Lower lobe of right lung (tissue), 2 donors: ENCODE results near the gene DENND4A. TPM values are rescaled to one million over a fixed set of nuclear protein-coding genes. Genes with fewer than 3 reads are reported as not detected.

Source experiments
- ATAC-seq, 2 donors: fragments of 200-7000 bp; cut with Tn5 transposase; one replicate each; pipeline ENCODE4 v1.9.1; 2020 to 2022; ENCODE audit warnings: mild to moderate bottlenecking in 2 of 2, moderate library complexity in 2 of 2
- DNase-seq: peaks from one replicate; pipeline ENCODE4 v3.0.0-alpha.2; 2020
- H3K27ac ChIP-seq: fragments of 200-600 bp; one replicate; pipeline ENCODE4 v1.8.0; 2022
- H3K27me3 ChIP-seq: fragments of 200-600 bp; one replicate; pipeline ENCODE4 v1.8.0; 2022; ENCODE audit warnings: low read depth
- H3K36me3 ChIP-seq: fragments of 200-600 bp; one replicate; pipeline ENCODE4 v1.8.0; 2022; ENCODE audit warnings: mild to moderate bottlenecking
- H3K4me1 ChIP-seq: fragments of 200-600 bp; one replicate; pipeline ENCODE4 v1.8.0; 2022
- H3K4me3 ChIP-seq: fragments of 200-600 bp; one replicate; pipeline ENCODE4 v1.8.0; 2022; ENCODE audit warnings: mild to moderate bottlenecking
- H3K9me3 ChIP-seq: fragments of 200-600 bp; one replicate; pipeline ENCODE4 v1.8.0; 2022
- CTCF ChIP-seq: fragments of 200-600 bp; IDR thresholded peaks from one replicate; pipeline ENCODE4 v1.8.0; 2022; ENCODE audit warnings: antibody characterized with exemption, mild to moderate bottlenecking
- intact Hi-C: fragments of 100-400 bp; cut with DNase I; formaldehyde crosslinking; loops from one replicate; pipeline ENCODE4 v1.11.0; 2022
- total RNA-seq: library from RNA; stranded (reverse); fragmentation: NEBNext Ultra II Directional; extraction: Animal tissue kit (Norgen Biotek cat#: 25700); gene quantifications from one replicate; pipeline ENCODE4 v1.2.1, GENCODE V29; 2021
- donor health status: DM: no; HTN: yes; CAD: no; lungs with severe emphysema.

The DENND4A gene
- total RNA-seq, 1 donor from 2014 or later: 34.6 TPM

- Histone ChIP-seq H3K36me3 (no peaks in the 10 kb centered on the region), H3K27ac (no peak overlapping the region), H3K27me3 (no peaks in the 10 kb centered on the region), H3K4me3 (no peak overlapping the region), H3K9me3 (no peaks in the 10 kb centered on the region), H3K4me1 (peaks cover 26% of the 10 kb centered on the region)
- DNase-seq: no peak
- TF ChIP-seq CTCF: no peak
- intact Hi-C loops: no loop called here
- ATAC-seq: no peak
Measured at GRCh38 chr15:65772930-65773329, 19.2 kb downstream of the DENND4A start.

- peaks cover 27% of the 10 kb centered on the region for H3K4me1 ChIP-seq
- intact Hi-C loops: no loop called here
Measured at GRCh38 chr15:65771870-65772269, 20.2 kb downstream of the DENND4A start.

DNA sequence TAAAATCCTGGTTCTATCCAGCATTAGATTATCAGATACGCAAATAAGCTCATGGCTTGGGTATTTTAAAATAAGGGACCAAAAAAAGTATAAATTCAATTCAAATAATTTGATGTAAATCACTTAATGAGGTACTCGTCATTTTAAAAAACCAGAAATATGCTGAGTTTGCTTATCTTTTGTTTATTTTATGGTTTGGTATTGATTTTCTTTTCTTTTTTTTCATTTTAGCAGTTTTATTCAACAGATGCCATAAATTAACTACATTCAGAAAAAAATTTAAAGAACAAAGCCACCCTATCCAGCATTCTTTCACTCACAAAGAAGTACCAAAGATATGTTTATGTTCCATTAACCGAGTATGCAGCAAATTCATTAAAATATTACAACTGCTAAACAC, 22.6 kb downstream of the DENND4A start:
- intact Hi-C loops: no loop called here
- Histone ChIP-seq H3K27me3 (no peaks in the 10 kb centered on the region), H3K4me3 (no peak overlapping the region), H3K9me3 (no peaks in the 10 kb centered on the region), H3K27ac (no peak overlapping the region), H3K4me1 (peaks cover 30% of the 10 kb centered on the region), H3K36me3 (no peaks in the 10 kb centered on the region)
- no peak for ATAC-seq
- TF ChIP-seq CTCF: no peak
- no peak for DNase-seq

More at GRCh38 chr15:65771870-65772269, 20.2 kb downstream of the DENND4A start:
- no peak for TF ChIP-seq CTCF
- Histone ChIP-seq H3K9me3 (no peaks in the 10 kb centered on the region), H3K4me3 (no peak overlapping the region), H3K27me3 (no peaks in the 10 kb centered on the region), H3K27ac (no peak overlapping the region), H3K36me3 (no peaks in the 10 kb centered on the region)
- ATAC-seq: peak in 1 of 2 donors; percentile 61
- no peak for DNase-seq

GRCh38 chr15:65767895-65768294, 24.2 kb downstream of the DENND4A start:
- H3K9me3 ChIP-seq: no peaks in the 10 kb centered on the region
- intact Hi-C loops: no loop called here
- no peak overlapping the region for H3K27ac ChIP-seq
- no peak overlapping the region for H3K4me3 ChIP-seq
- no peak for TF ChIP-seq CTCF
- no peak for DNase-seq
- H3K4me1 ChIP-seq: peaks cover 25% of the 10 kb centered on the region
- no peaks in the 10 kb centered on the region for H3K27me3 ChIP-seq
- ATAC-seq: no peak
- H3K36me3 ChIP-seq: no peaks in the 10 kb centered on the region

DNA sequence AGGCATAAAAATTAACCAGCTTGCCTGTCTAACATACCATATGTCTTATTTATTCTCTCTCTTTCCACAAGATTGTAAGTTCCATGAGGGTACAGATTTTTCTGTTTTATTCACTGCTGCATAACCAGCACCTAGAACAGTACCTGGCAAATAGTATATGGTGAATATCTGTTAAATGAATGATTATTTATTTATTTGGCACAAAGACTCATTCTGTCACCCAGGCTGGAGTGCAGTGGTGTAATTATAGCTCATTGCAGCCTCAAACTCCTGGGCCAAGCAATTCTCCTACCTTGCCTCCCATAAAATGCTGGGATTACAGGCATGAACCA, 24.9 kb downstream of the DENND4A start:
- H3K4me1 ChIP-seq: peaks cover 25% of the 10 kb centered on the region
- no peak overlapping the region for H3K27ac ChIP-seq
- TF ChIP-seq CTCF: no peak
- H3K36me3 ChIP-seq: no peaks in the 10 kb centered on the region
- intact Hi-C loops: no loop called here
- H3K4me3 ChIP-seq: no peak overlapping the region
- ATAC-seq (no peak), DNase-seq (no peak)
- no peaks in the 10 kb centered on the region for H3K9me3 ChIP-seq
- no peaks in the 10 kb centered on the region for H3K27me3 ChIP-seq
